ENCODE measurements around the gene CFLAR. TPM values are rescaled to one million over a fixed set of nuclear protein-coding genes. Genes with fewer than 3 reads are reported as not detected.
A peak's percentile ranks its signal among the peaks of the same experiment; 100 is the strongest.

Gene CFLAR
- total and polyA plus RNA-seq, 9 of the 15 experiments (the other 6 are each of a cell fraction or from before 2014, with no cell fraction given), result 27.5 to 102 (median 54.0) TPM

GRCh38 chr2:201071479-201072200 is 44.3 kb upstream of the CFLAR start, which contains the start of the genes HYCC2 and NDUFB3 (continued):
- TF ChIP-seq ZNF165 (CRISPR knock-in tag; IDR thresholded peaks at IDR 0.05; ENCODE audit: borderline replicate concordance) (no peak), SMC3 (conservative IDR thresholded peaks at IDR 0.05; ENCODE audit: insufficient read depth, low read depth, low read length) (0 out of 2 replicates have a peak, but pooled peaks have one; percentile 4), BCLAF1 (IDR thresholded peaks at IDR 0.05; ENCODE audit: borderline replicate concordance in 1 of 2, control insufficient read depth in 1 of 2, low read depth in 2 of 2, low read length in 1 of 2) (peak in 1 of 2 experiments; percentile 53; a peak in 1 of 4 replicates), SLC30A9 (CRISPR knock-in tag; IDR thresholded peaks at IDR 0.05) (no peak), ID3 (CRISPR knock-in tag; IDR thresholded peaks at IDR 0.05) (no peak), ID3 (tag; IDR thresholded peaks at IDR 0.05) (peak; percentile 80; the same call in 1 of the 2 replicates), ELF1 (tag; IDR thresholded peaks at IDR 0.05) (peak; percentile 53; the same call in 1 of the 2 replicates), ZNF655 (CRISPR knock-in tag; IDR thresholded peaks at IDR 0.05) (no peak), CXXC5 (CRISPR knock-in tag; IDR thresholded peaks at IDR 0.05) (peak; percentile 84), PHF21A (IDR thresholded peaks at IDR 0.05; ENCODE audit: borderline replicate concordance, low read depth) (peak; percentile 33; the same call in 1 of the 2 replicates), SMARCC2 (IDR thresholded peaks at IDR 0.05; ENCODE audit: low read depth) (no peak), KDM5B (IDR thresholded peaks at IDR 0.05; ENCODE audit: insufficient replicate concordance, low read depth, low read length) (peak; percentile 50), YBX1 (IDR thresholded peaks at IDR 0.05) (no peak), NFATC3 (IDR thresholded peaks at IDR 0.05) (peak; percentile 80; the same call in 1 of the 2 replicates), ZNF830 (CRISPR knock-in tag; IDR thresholded peaks at IDR 0.05) (no peak), ZNF780A (CRISPR knock-in tag; IDR thresholded peaks at IDR 0.05) (no peak), TAF1 (IDR thresholded peaks at IDR 0.05; ENCODE audit: control insufficient read depth, extremely low read depth, insufficient read depth, low read length, severe bottlenecking) (peak; percentile 87), TCFL5 (CRISPR knock-in tag; conservative IDR thresholded peaks at IDR 0.05) (no peak), SAP30 (IDR thresholded peaks at IDR 0.05; ENCODE audit: borderline replicate concordance, insufficient read depth, low read depth, low read length, poor library complexity, severe bottlenecking) (peak; percentile 85), HDAC3 (IDR thresholded peaks at IDR 0.05; ENCODE audit: borderline replicate concordance, partially characterized antibody) (peak; percentile 67)

Measured in K562 (cell line).